Liver (tissue), 9 donors: ENCODE results near the gene SUN2. TPM values are rescaled to one million over a fixed set of nuclear protein-coding genes. Genes with fewer than 3 reads are reported as not detected.

Source experiments
- DNase-seq: peaks from one replicate; pipeline ENCODE4 v3.0.0-alpha.2; 2017; ENCODE audit warnings: low spot score
- H3K27ac ChIP-seq, 2 donors: one replicate each; pipeline ENCODE4 v1.7.0; 2013; ENCODE audit warnings: inconsistent platforms in 2 of 2, low read length in 2 of 2, control low read depth in 1 of 2, low read depth in 1 of 2, mild to moderate bottlenecking in 1 of 2
- H3K27me3 ChIP-seq, 4 donors: one replicate each; pipeline versions ENCODE4 v1.6.1 to v1.7.0; 2013; ENCODE audit warnings: low read length in 3 of 4, inconsistent platforms in 1 of 4, mild to moderate bottlenecking in 1 of 4, moderate library complexity in 1 of 4; ENCODE audit not compliant: control insufficient read depth in 4 of 4, insufficient read depth in 4 of 4
- H3K36me3 ChIP-seq, 4 donors: one replicate each; pipeline versions ENCODE4 v1.6.1 to v1.7.0; 2013; ENCODE audit warnings: low read length in 3 of 4, mild to moderate bottlenecking in 3 of 4, low read depth in 1 of 4, moderate library complexity in 1 of 4; ENCODE audit not compliant: control insufficient read depth in 4 of 4, insufficient read depth in 3 of 4
- H3K4me1 ChIP-seq, 4 donors: one replicate each; pipeline versions ENCODE4 v1.6.1 to v1.7.0; 2013; ENCODE audit warnings: low read length in 3 of 4, mild to moderate bottlenecking in 3 of 4, moderate library complexity in 1 of 4; ENCODE audit not compliant: control insufficient read depth in 4 of 4, insufficient read depth in 4 of 4
- H3K4me3 ChIP-seq, 3 donors: one replicate each; pipeline versions ENCODE4 v1.6.1 to v1.7.0; 2013; ENCODE audit warnings: low read length in 3 of 3, control low read depth in 1 of 3, low read depth in 1 of 3, mild to moderate bottlenecking in 1 of 3
- H3K9ac ChIP-seq, 2 donors: one replicate each; pipeline ENCODE4 v1.7.0; 2013; ENCODE audit warnings: low read length in 2 of 2, mild to moderate bottlenecking in 2 of 2, moderate library complexity in 2 of 2, control low read depth in 1 of 2, low read depth in 1 of 2
- H3K9me3 ChIP-seq, 4 donors: one replicate each; pipeline versions ENCODE4 v1.6.1 to v1.7.0; 2013; ENCODE audit warnings: low read length in 3 of 4; ENCODE audit not compliant: control insufficient read depth in 4 of 4
- EGR1 ChIP-seq, 2 donors: IDR thresholded peaks; 2 replicates each; pipeline ENCODE4 v1.6.1; 2016 to 2018; ENCODE audit warnings: antibody characterized with exemption in 2 of 2, low read depth in 2 of 2
- FOXA2 ChIP-seq: IDR thresholded peaks from 2 replicates; pipeline ENCODE4 v1.6.1; 2016; ENCODE audit warnings: antibody characterized with exemption
- GABPA ChIP-seq, 2 donors: IDR thresholded peaks in 1 of 2; conservative IDR thresholded peaks in 1 of 2; 2 replicates each; pipeline ENCODE4 v1.6.1; 2016; ENCODE audit warnings: antibody characterized with exemption in 2 of 2, mild to moderate bottlenecking in 1 of 2, moderate library complexity in 1 of 2
- HNF4A ChIP-seq, 2 donors: conservative IDR thresholded peaks; 2 replicates each; pipeline ENCODE4 v1.6.1; 2016; ENCODE audit warnings: antibody characterized with exemption in 2 of 2, mild to moderate bottlenecking in 2 of 2
- HNF4G ChIP-seq: IDR thresholded peaks from 2 replicates; pipeline ENCODE4 v1.6.1; 2016; ENCODE audit warnings: antibody characterized with exemption
- RAD21 ChIP-seq, 2 donors: IDR thresholded peaks; 2 replicates each; pipeline ENCODE4 v1.6.1; 2016; ENCODE audit warnings: antibody characterized with exemption in 2 of 2, mild to moderate bottlenecking in 2 of 2
- TAF1 ChIP-seq: conservative IDR thresholded peaks from 2 replicates; pipeline ENCODE4 v1.6.1; 2016; ENCODE audit warnings: antibody characterized with exemption, mild to moderate bottlenecking
- YY1 ChIP-seq: IDR thresholded peaks from 2 replicates; pipeline ENCODE4 v1.6.1; 2016; ENCODE audit warnings: antibody characterized with exemption, mild to moderate bottlenecking
- WGBS: extraction: QIAGEN DNeasy Blood & Tissue Kit; methylation state at CpG from one replicate; pipeline ENCODE4 v1.1.7; 2013; 5-methylcytosine and 5-hydroxymethylcytosine counted together
- polyA plus RNA-seq, 2 donors: library from polyadenylated mRNA; stranded (reverse) in 1 of 2; unstranded in 1 of 2; fragments of 200-250 nt in 1 of 2; fragments of >200 nt in 1 of 2; fragmentation: Nextera tagmentation in 1 of 2; extraction: Ambion mirVana in 1 of 2; gene quantifications; one replicate each; pipeline versions ENCODE4 v1.2.1 to v1.2.3, GENCODE V29; 2013 to 2015
- total RNA-seq, 2 donors: library from RNA; depleted of rRNA; stranded (reverse); fragments of >200 nt; gene quantifications; one replicate each; pipeline ENCODE4 v1.2.3, GENCODE V29; 2014
- TF ChIP-seq, protein P1 (sequence below): fragments of 150-350 bp; IDR thresholded peaks from 2 replicates; pipeline ENCODE4 v1.5.1; 2017; ENCODE audit warnings: improper control_type of control experiment, low read depth, low read length; ENCODE audit not compliant: missing input control
- TF ChIP-seq, protein P2 (sequence below): IDR thresholded peaks from 2 replicates; pipeline ENCODE4 v1.6.1; 2016; ENCODE audit warnings: antibody characterized with exemption
- TF ChIP-seq, protein P3 (sequence below): IDR thresholded peaks from 2 replicates; pipeline ENCODE4 v1.6.1; 2016; ENCODE audit warnings: antibody characterized with exemption
- TF ChIP-seq, protein P4 (sequence below): IDR thresholded peaks from 2 replicates; pipeline ENCODE4 v1.6.1; 2016; ENCODE audit warnings: antibody characterized with exemption, mild to moderate bottlenecking
- donor health status: healthy.
- donor health status: healthy.
- donor health status: healthy.
- donor health status: healthy.
- donor health status: healthy.

The SUN2 gene
- total and polyA plus RNA-seq, 4 donors, result 13.1 to 170 (median 81.5) TPM

DNA sequence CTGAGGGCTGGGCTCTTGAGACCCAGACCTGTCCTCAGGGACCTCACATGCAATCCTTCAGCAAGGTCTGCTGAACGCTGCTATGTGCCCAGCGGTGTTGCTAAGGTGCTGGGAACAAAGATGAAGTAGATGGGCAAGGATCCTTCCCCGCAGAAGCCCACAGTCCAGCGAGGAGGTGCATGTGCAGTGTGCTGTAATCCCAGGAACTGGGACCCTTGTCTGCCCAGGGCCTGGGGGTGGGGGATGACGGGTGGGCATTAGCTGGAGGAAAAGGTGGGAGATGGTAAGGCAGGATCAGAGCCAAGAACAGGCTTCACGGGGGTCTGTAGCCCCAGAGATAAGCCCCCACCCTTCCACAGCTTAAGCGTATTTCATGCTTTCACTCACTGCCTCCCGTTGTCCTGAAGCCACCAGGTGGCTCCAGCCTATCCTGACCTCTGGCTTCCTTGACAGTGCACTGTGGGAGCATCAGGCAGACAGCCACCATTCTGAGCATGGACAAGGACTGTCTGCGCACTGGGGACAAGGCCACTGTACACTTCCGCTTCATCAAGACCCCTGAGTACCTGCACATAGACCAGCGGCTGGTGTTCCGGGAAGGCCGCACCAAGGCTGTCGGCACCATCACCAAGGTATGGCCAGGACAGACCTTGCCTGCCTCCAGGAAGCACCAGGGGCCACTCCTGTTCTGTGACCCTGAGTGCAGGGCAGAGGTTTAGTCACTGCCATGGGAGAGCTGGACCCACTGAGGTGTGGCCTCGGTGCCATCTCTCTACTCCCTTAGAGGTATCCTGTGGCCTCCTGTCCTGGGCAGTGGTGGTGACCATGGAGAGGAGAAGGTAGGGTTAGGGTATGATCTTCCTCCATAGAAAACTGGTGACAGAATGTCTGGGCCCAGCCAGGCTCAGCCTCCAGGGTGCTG, 28.0 kb downstream of the SUN2 start (continued):
- no peak for TF ChIP-seq HNF4A (conservative IDR thresholded peaks at IDR 0.05)
- TF ChIP-seq, protein P1, sequence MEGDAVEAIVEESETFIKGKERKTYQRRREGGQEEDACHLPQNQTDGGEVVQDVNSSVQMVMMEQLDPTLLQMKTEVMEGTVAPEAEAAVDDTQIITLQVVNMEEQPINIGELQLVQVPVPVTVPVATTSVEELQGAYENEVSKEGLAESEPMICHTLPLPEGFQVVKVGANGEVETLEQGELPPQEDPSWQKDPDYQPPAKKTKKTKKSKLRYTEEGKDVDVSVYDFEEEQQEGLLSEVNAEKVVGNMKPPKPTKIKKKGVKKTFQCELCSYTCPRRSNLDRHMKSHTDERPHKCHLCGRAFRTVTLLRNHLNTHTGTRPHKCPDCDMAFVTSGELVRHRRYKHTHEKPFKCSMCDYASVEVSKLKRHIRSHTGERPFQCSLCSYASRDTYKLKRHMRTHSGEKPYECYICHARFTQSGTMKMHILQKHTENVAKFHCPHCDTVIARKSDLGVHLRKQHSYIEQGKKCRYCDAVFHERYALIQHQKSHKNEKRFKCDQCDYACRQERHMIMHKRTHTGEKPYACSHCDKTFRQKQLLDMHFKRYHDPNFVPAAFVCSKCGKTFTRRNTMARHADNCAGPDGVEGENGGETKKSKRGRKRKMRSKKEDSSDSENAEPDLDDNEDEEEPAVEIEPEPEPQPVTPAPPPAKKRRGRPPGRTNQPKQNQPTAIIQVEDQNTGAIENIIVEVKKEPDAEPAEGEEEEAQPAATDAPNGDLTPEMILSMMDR, result no peak

DNA sequence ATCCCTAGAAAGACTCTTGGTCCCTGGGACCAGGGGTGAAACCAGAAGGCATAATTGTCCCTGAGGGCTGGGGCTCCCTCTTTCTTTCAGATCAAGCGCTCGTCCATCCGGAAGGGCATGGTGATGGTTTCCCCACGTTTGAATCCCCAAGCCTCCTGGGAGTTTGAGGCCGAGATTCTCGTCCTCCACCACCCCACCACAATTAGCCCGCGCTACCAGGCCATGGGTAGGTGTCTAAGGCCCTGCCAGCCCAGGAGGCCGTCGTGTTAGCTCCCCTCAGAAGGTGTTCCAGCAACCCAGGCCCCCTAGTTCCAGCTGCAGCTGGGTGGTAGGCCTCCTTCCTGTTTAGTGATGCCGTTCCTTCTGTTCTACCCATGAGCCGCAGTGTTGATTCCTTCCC, 28.7 kb downstream of the SUN2 start:
- peaks cover 30 to 93% (median 71%) of the 10 kb centered on the region in 4 donors for H3K36me3 ChIP-seq
- H3K9ac ChIP-seq, result no peak overlapping the region
- H3K27me3 ChIP-seq, result no peaks in the 10 kb centered on the region
- TF ChIP-seq GABPA (IDR thresholded peaks at IDR 0.05 in 1 of 2, conservative IDR thresholded peaks at IDR 0.05 in 1 of 2) (no peak), FOXA2 (no peak), TAF1 (no peak), EGR1 (IDR thresholded peaks at IDR 0.05; ENCODE audit: low read depth in 2 of 2) (no peak), HNF4A (conservative IDR thresholded peaks at IDR 0.05) (no peak), HNF4G (no peak), YY1 (no peak), RAD21 (IDR thresholded peaks at IDR 0.05) (no peak)
- TF ChIP-seq, protein P2, sequence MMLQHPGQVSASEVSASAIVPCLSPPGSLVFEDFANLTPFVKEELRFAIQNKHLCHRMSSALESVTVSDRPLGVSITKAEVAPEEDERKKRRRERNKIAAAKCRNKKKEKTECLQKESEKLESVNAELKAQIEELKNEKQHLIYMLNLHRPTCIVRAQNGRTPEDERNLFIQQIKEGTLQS, result no peak
- TF ChIP-seq, protein P3, sequence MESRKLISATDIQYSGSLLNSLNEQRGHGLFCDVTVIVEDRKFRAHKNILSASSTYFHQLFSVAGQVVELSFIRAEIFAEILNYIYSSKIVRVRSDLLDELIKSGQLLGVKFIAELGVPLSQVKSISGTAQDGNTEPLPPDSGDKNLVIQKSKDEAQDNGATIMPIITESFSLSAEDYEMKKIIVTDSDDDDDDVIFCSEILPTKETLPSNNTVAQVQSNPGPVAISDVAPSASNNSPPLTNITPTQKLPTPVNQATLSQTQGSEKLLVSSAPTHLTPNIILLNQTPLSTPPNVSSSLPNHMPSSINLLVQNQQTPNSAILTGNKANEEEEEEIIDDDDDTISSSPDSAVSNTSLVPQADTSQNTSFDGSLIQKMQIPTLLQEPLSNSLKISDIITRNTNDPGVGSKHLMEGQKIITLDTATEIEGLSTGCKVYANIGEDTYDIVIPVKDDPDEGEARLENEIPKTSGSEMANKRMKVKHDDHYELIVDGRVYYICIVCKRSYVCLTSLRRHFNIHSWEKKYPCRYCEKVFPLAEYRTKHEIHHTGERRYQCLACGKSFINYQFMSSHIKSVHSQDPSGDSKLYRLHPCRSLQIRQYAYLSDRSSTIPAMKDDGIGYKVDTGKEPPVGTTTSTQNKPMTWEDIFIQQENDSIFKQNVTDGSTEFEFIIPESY, result no peak
- TF ChIP-seq, protein P4, sequence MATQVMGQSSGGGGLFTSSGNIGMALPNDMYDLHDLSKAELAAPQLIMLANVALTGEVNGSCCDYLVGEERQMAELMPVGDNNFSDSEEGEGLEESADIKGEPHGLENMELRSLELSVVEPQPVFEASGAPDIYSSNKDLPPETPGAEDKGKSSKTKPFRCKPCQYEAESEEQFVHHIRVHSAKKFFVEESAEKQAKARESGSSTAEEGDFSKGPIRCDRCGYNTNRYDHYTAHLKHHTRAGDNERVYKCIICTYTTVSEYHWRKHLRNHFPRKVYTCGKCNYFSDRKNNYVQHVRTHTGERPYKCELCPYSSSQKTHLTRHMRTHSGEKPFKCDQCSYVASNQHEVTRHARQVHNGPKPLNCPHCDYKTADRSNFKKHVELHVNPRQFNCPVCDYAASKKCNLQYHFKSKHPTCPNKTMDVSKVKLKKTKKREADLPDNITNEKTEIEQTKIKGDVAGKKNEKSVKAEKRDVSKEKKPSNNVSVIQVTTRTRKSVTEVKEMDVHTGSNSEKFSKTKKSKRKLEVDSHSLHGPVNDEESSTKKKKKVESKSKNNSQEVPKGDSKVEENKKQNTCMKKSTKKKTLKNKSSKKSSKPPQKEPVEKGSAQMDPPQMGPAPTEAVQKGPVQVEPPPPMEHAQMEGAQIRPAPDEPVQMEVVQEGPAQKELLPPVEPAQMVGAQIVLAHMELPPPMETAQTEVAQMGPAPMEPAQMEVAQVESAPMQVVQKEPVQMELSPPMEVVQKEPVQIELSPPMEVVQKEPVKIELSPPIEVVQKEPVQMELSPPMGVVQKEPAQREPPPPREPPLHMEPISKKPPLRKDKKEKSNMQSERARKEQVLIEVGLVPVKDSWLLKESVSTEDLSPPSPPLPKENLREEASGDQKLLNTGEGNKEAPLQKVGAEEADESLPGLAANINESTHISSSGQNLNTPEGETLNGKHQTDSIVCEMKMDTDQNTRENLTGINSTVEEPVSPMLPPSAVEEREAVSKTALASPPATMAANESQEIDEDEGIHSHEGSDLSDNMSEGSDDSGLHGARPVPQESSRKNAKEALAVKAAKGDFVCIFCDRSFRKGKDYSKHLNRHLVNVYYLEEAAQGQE, result no peak
- TF ChIP-seq, protein P1, result no peak
- no peak for DNase-seq
- no peak overlapping the region for H3K27ac ChIP-seq
- H3K9me3 ChIP-seq, result no peaks in the 10 kb centered on the region
- peaks cover 6 to 14% (median 12%) of the 10 kb centered on the region in 4 donors for H3K4me1 ChIP-seq
- WGBS, result 96% methylated on average over 12 of the region's 12 CpGs
- no peak overlapping the region for H3K4me3 ChIP-seq
